PFSK-1 (cell line): ENCODE data around the gene NIFK.

ENCODE experiments used
- FOXP2 ChIP-seq: optimal IDR thresholded peaks from 2 replicates; pipeline ENCODE3; 2011; ENCODE audit warnings: borderline replicate concordance, control low read depth, inconsistent platforms; ENCODE audit not compliant: insufficient read depth; ENCODE audit errors: extremely low read length, extremely low read depth
- POLR2AphosphoS5 ChIP-seq: IDR thresholded peaks from 2 replicates; pipeline ENCODE4 v1.6.1; 2012; ENCODE audit warnings: low read depth, mild to moderate bottlenecking, control low read depth, low read length, moderate library complexity
- REST ChIP-seq, 2 experiments: IDR thresholded peaks; 2 replicates each; pipeline versions ENCODE4 v1.6.1 to v1.8.0; 2011 to 2012; ENCODE audit warnings: low read depth in 2 of 2, low read length in 2 of 2, control low read depth in 1 of 2, inconsistent platforms in 1 of 2, mild to moderate bottlenecking in 1 of 2, moderate library complexity in 1 of 2; ENCODE audit not compliant: insufficient read depth in 1 of 2
- SIN3A ChIP-seq: IDR thresholded peaks from 2 replicates; pipeline ENCODE4 v1.6.1; 2012; ENCODE audit warnings: mild to moderate bottlenecking, low read length, moderate library complexity, borderline replicate concordance; ENCODE audit not compliant: insufficient read depth
- TAF1 ChIP-seq: IDR thresholded peaks from 2 replicates; pipeline ENCODE4 v1.6.1; 2012; ENCODE audit warnings: low read length, control low read depth, borderline replicate concordance; ENCODE audit not compliant: insufficient read depth

Gene NIFK

GRCh38 chr2:121696410-121696930, 40.2 kb downstream of the NIFK start:
- TF ChIP-seq TAF1, result no peak
- TF ChIP-seq SIN3A, result no peak
- TF ChIP-seq POLR2AphosphoS5, result no peak
- TF ChIP-seq REST (IDR thresholded peaks at IDR 0.05; ENCODE audit: insufficient read depth in 1 of 2, low read depth in 2 of 2, low read length in 2 of 2), result no peak
- TF ChIP-seq FOXP2, result no peak

- TF ChIP-seq TAF1 (no peak), SIN3A (no peak), POLR2AphosphoS5 (no peak), FOXP2 (no peak), REST (IDR thresholded peaks at IDR 0.05; ENCODE audit: insufficient read depth in 1 of 2, low read depth in 2 of 2, low read length in 2 of 2) (no peak)
These were observed 41.6 kb downstream of the NIFK start for GRCh38 chr2:121695171-121695451.

- no peak for TF ChIP-seq REST (IDR thresholded peaks at IDR 0.05; ENCODE audit: insufficient read depth in 1 of 2, low read depth in 2 of 2, low read length in 2 of 2)
- no peak for TF ChIP-seq TAF1
- no peak for TF ChIP-seq FOXP2
- no peak for TF ChIP-seq SIN3A
- no peak for TF ChIP-seq POLR2AphosphoS5
These were observed 42.1 kb downstream of the NIFK start for GRCh38 chr2:121694398-121695170.

GRCh38 chr2:121690095-121690494, 46.6 kb downstream of the NIFK start:
- TF ChIP-seq REST (IDR thresholded peaks at IDR 0.05; ENCODE audit: insufficient read depth in 1 of 2, low read depth in 2 of 2, low read length in 2 of 2) (no peak), TAF1 (no peak), FOXP2 (no peak), POLR2AphosphoS5 (no peak), SIN3A (no peak)

- no peak for TF ChIP-seq SIN3A
- no peak for TF ChIP-seq POLR2AphosphoS5
- no peak for TF ChIP-seq REST (IDR thresholded peaks at IDR 0.05; ENCODE audit: insufficient read depth in 1 of 2, low read depth in 2 of 2, low read length in 2 of 2)
These were observed 47.3 kb downstream of the NIFK start for GRCh38 chr2:121689356-121689755.
